HG02943 (cell line): Measurements from ENCODE around the gene ZNF283.
"Not testable (repeated sequence)": the region's sequence is repeated elsewhere in the genome, so short reads cannot be mapped to it uniquely, and the experiment has no call there.

Experiments used
- ATAC-seq: cut with Tn5 transposase; IDR thresholded peaks from one replicate; pipeline ENCODE4 v1.9.1; 2021; ENCODE audit warnings: mild to moderate bottlenecking, low read depth, moderate library complexity; ENCODE audit not compliant: unreplicated experiment

ZNF283 gene

GRCh38 chr19:43842007-43842406, 14.9 kb downstream of the ZNF283 start:
- ATAC-seq: no peak

GRCh38 chr19:43847246-43847645, 20.1 kb downstream of the ZNF283 start:
- ATAC-seq: no peak

GRCh38 chr19:43847884-43848283, 20.8 kb downstream of the ZNF283 start:
- no peak for ATAC-seq

GRCh38 chr19:43848821-43849220, 21.7 kb downstream of the ZNF283 start:
- no peak for ATAC-seq

- ATAC-seq: no peak
Measured at GRCh38 chr19:43858174-43858573, 31.1 kb downstream of the ZNF283 start.

GRCh38 chr19:43866923-43867322, 39.8 kb downstream of the ZNF283 start:
- ATAC-seq: not testable (repeated sequence)

GRCh38 chr19:43872547-43873336, 45.6 kb downstream of the ZNF283 start:
- no peak for ATAC-seq

- ATAC-seq: no peak
Measured at GRCh38 chr19:43880483-43880882, 53.4 kb downstream of the ZNF283 start.

GRCh38 chr19:43883864-43884263, 56.7 kb downstream of the ZNF283 start, which contains the start of gene ZNF404:
Gene ZNF404, minus strand, starts transcription at chr19:43883964.
- ATAC-seq: no peak

GRCh38 chr19:43895727-43896308, 68.7 kb downstream of the ZNF283 start:
- ATAC-seq: no peak
